ENCODE measurements around the gene THTPA.

DNA sequence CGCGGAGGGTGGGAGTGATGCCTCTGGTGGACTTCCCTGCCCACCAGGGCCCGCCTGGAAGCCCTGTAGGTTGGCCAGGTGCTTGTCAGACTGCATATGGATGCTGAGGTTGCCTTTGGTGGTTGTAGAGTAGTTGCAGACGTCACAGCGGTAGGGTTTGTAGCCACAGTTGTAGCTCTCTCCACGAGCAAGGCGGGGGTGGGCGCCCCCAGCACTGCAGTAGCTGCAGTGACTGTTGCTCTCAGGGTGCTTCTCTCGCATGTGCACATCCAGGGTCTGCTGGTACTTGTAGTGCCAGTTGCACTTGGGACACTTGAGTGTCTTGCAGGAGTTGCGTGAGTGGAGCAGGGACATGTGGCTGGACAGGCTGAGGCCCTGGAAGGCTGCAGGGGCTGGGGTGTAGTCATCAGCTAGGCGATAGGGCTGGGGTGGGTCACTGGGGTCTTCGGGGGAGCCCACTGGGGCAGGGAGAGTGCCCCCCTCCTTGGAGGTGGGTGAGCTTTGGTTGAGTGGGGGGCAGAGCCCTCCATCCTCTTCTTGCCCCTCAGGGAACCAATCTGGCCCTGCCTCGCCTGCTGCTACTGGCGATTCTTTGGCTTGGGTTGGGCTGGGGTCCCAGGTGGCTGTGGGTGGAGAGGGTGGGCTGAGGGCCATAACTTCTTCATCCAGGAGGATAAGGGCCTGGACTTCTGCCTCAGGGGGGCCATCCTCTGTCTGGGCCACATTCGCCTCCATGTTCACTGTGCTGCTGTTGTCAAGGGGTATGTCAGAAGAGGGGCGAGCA lies 22.2 kb upstream of the THTPA start:
- TF ChIP-seq CTCF (conservative IDR thresholded peaks at IDR 0.05; ENCODE audit: low read depth, low read length) (no peak), EZH2 (IDR thresholded peaks at IDR 0.05; ENCODE audit: borderline replicate concordance, low read depth, low read length, poor library complexity, severe bottlenecking) (no peak)
